Measurements from ENCODE around the gene ATP7B. TPM values are rescaled to one million over a fixed set of nuclear protein-coding genes. Genes with fewer than 3 reads are reported as not detected.

The ATP7B gene
- total and polyA plus RNA-seq, 8 donors, result 2.0 to 6.0 (median 2.6) TPM

DNA sequence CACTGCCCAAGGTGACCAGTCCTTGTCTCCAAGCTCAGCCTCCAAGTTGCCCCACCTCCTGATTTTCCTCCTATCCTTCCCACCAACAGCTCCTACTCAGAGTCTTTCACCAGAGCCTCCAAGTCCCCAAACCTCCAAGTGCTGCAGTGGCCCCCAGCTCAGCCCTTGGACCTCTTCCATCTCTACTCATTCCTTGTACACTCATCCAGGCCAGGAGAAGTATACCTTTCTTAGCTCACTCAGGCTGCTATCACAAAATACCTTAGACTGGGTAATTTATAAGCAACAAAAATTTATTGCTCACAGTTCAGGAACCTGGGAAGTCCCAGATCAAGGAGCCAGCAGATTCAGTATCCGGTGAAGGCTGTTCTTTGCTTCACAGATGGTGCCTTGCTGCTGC is 11.3 kb downstream of the ATP7B start:
- intact Hi-C loops (cut with DNase I), result loop anchor here in 2 of 3 donors (10.0 kb wide), 1 partner anchor 125 kb away; the partner anchor contains the start of gene NEK5 (in 2 of the 2)
- Histone ChIP-seq H3K9me3 (no peaks in the 10 kb centered on the region), H3K4me1 (peaks cover 18 to 30% (median 19%) of the 10 kb centered on the region in 3 donors), H3K36me3 (no peaks in the 10 kb centered on the region), H3K4me3 (no peak overlapping the region), H3K27ac (peak overlapping the region in 1 of 4 donors; percentile 53), H3K27me3 (no peaks in the 10 kb centered on the region)
- WGBS, 2 donors, result 56 to 77% methylated on average over 1 of the region's 1 CpG
- TF ChIP-seq, protein P1, sequence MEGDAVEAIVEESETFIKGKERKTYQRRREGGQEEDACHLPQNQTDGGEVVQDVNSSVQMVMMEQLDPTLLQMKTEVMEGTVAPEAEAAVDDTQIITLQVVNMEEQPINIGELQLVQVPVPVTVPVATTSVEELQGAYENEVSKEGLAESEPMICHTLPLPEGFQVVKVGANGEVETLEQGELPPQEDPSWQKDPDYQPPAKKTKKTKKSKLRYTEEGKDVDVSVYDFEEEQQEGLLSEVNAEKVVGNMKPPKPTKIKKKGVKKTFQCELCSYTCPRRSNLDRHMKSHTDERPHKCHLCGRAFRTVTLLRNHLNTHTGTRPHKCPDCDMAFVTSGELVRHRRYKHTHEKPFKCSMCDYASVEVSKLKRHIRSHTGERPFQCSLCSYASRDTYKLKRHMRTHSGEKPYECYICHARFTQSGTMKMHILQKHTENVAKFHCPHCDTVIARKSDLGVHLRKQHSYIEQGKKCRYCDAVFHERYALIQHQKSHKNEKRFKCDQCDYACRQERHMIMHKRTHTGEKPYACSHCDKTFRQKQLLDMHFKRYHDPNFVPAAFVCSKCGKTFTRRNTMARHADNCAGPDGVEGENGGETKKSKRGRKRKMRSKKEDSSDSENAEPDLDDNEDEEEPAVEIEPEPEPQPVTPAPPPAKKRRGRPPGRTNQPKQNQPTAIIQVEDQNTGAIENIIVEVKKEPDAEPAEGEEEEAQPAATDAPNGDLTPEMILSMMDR (IDR thresholded peaks at IDR 0.05), result no peak
- DNase-seq (no peak), ATAC-seq (no peak), FAIRE-seq (no peak)

- FAIRE-seq, result no peak
- peak; percentile 38 to 58 (median 46) for ATAC-seq
- no peaks in the 10 kb centered on the region for H3K27me3 ChIP-seq
- H3K4me3 ChIP-seq, result no peak overlapping the region
- peaks cover 18 to 34% (median 22%) of the 10 kb centered on the region in 3 donors for H3K4me1 ChIP-seq
- H3K36me3 ChIP-seq, result no peaks in the 10 kb centered on the region
- WGBS, 2 donors, result 16 to 19% methylated on average over 13 of the region's 13 CpGs
- H3K9me3 ChIP-seq, result no peaks in the 10 kb centered on the region
- DNase-seq, result peak; percentile 62 to 78 (median 67)
- TF ChIP-seq, protein P1 (IDR thresholded peaks at IDR 0.05), result no peak
- peak overlapping the region in 2 of 4 donors; percentile 24 to 53 for H3K27ac ChIP-seq
- intact Hi-C loops (cut with DNase I), result no loop called here
These were observed 11.7 kb downstream of the ATP7B start for GRCh38 chr13:51999510-51999911.

- H3K36me3 ChIP-seq, result no peaks in the 10 kb centered on the region
- 17 to 26% methylated on average over 6 of the region's 6 CpGs for WGBS, 2 donors
- no peak for DNase-seq
- no peak for FAIRE-seq
- peak overlapping the region in 2 of 4 donors; percentile 24 to 53 for H3K27ac ChIP-seq
- intact Hi-C loops (cut with DNase I), result no loop called here
- TF ChIP-seq, protein P1 (IDR thresholded peaks at IDR 0.05), result no peak
- H3K4me1 ChIP-seq, result peaks cover 18 to 34% (median 23%) of the 10 kb centered on the region in 3 donors
- H3K4me3 ChIP-seq, result no peak overlapping the region
- H3K9me3 ChIP-seq, result no peaks in the 10 kb centered on the region
- H3K27me3 ChIP-seq, result no peaks in the 10 kb centered on the region
- peak in 2 of 4 donors; percentile 0 to 1 for ATAC-seq
These were observed 12.3 kb downstream of the ATP7B start for GRCh38 chr13:51998723-51999509.

GRCh38 chr13:51997641-51998330 is 13.5 kb downstream of the ATP7B start:
- Histone ChIP-seq H3K4me3 (no peak overlapping the region), H3K27ac (no peak overlapping the region), H3K4me1 (peaks cover 18 to 34% (median 23%) of the 10 kb centered on the region in 3 donors), H3K36me3 (no peaks in the 10 kb centered on the region), H3K27me3 (no peaks in the 10 kb centered on the region), H3K9me3 (no peaks in the 10 kb centered on the region)
- 64 to 66% methylated on average over 8 of the region's 8 CpGs for WGBS, 2 donors
- no peak for FAIRE-seq
- intact Hi-C loops (cut with DNase I), result no loop called here
- DNase-seq, result peak in 1 of 6 donors; percentile 32
- TF ChIP-seq, protein P1 (IDR thresholded peaks at IDR 0.05), result no peak
- peak in 2 of 4 donors; percentile 3 to 8 for ATAC-seq

Measured in pancreas (tissue), 10 donors.